Neural progenitor cell (in vitro differentiated cells): Measurements from ENCODE around the gene LRRC53. TPM values are rescaled to one million over a fixed set of nuclear protein-coding genes. Genes with fewer than 3 reads are reported as not detected.

Experiments used
- DNase-seq: peaks from one replicate; pipeline ENCODE4 v3.0.0-alpha.2; 2016; ENCODE audit warnings: low spot score
- H2AFZ ChIP-seq: fragments of 200-600 bp; sonication (generic); replicated peaks from 2 replicates; pipeline ENCODE4 v1.6.1; 2016; ENCODE audit warnings: antibody characterized with exemption
- H3F3A ChIP-seq: fragments of 200-600 bp; sonication (generic); 2 replicates; pipeline ENCODE4 v1.6.1; 2016; ENCODE audit warnings: antibody characterized with exemption, low read depth
- H3K27ac ChIP-seq: fragments of 200-600 bp; sonication (generic); 2 replicates; pipeline ENCODE4 v1.5.1; 2016; ENCODE audit warnings: mild to moderate bottlenecking
- H3K27me3 ChIP-seq: fragments of 200-600 bp; sonication (generic); 2 replicates; pipeline ENCODE4 v1.6.1; 2016; ENCODE audit warnings: mild to moderate bottlenecking, moderate library complexity
- H3K36me3 ChIP-seq: fragments of 200-600 bp; sonication (generic); 2 replicates; pipeline ENCODE4 v1.5.1; 2016
- H3K4me1 ChIP-seq: fragments of 200-600 bp; sonication (generic); 2 replicates; pipeline ENCODE4 v1.6.1; 2016; ENCODE audit warnings: mixed run types
- H3K4me2 ChIP-seq: fragments of 200-600 bp; sonication (generic); 2 replicates; pipeline ENCODE4 v1.6.1; 2016
- H3K4me3 ChIP-seq: fragments of 200-600 bp; sonication (generic); 2 replicates; pipeline ENCODE4 v1.5.1; 2016
- H3K79me2 ChIP-seq: fragments of 200-600 bp; sonication (generic); 2 replicates; pipeline ENCODE4 v1.6.1; 2016; ENCODE audit warnings: low read depth
- H3K9ac ChIP-seq: fragments of 200-600 bp; sonication (generic); 2 replicates; pipeline ENCODE4 v1.6.1; 2016
- H3K9me3 ChIP-seq: fragments of 200-600 bp; sonication (generic); 2 replicates; pipeline ENCODE4 v1.5.1; 2016; ENCODE audit warnings: low read depth
- H4K20me1 ChIP-seq: fragments of 200-600 bp; sonication (generic); 2 replicates; pipeline ENCODE4 v1.6.1; 2016; ENCODE audit warnings: low read depth
- H3K27ac Mint-ChIP-seq: 3 replicates; pipeline ENCODE4 v1.8.0; 2021; ENCODE audit warnings: mixed read lengths
- H3K27me3 Mint-ChIP-seq: 2 replicates; pipeline ENCODE4 v1.8.0; 2022; ENCODE audit warnings: low read depth, mild to moderate bottlenecking, inconsistent platforms, moderate library complexity, mixed read lengths; ENCODE audit not compliant: insufficient read depth
- H3K36me3 Mint-ChIP-seq: 3 replicates; pipeline ENCODE4 v1.8.0; 2021; ENCODE audit warnings: mixed read lengths
- H3K4me1 Mint-ChIP-seq: 3 replicates; pipeline ENCODE4 v1.8.0; 2021; ENCODE audit warnings: mixed read lengths
- H3K4me3 Mint-ChIP-seq: 3 replicates; pipeline ENCODE4 v1.8.0; 2021; ENCODE audit warnings: mild to moderate bottlenecking, moderate library complexity, mixed read lengths
- H3K9me3 Mint-ChIP-seq: 3 replicates; pipeline ENCODE4 v1.8.0; 2020; ENCODE audit warnings: mixed read lengths
- EZH2 ChIP-seq: fragments of 200-600 bp; sonication (generic); IDR thresholded peaks from 2 replicates; pipeline ENCODE4 v1.6.1; 2017; ENCODE audit warnings: antibody characterized with exemption, mild to moderate bottlenecking, moderate library complexity
- EZH2phosphoT487 ChIP-seq: fragments of 200-600 bp; sonication (generic); IDR thresholded peaks from 2 replicates; pipeline ENCODE4 v1.6.1; 2017; ENCODE audit warnings: antibody characterized with exemption
- total RNA-seq: library from RNA; depleted of rRNA; stranded (reverse); fragments of >200 nt; gene quantifications from 2 replicates; pipeline ENCODE4 v1.2.3, GENCODE V29; 2015; ENCODE audit warnings: low replicate concordance
- TF ChIP-seq, protein P1 (sequence below): fragments of 200-600 bp; sonication (generic); IDR thresholded peaks from 2 replicates; pipeline ENCODE4 v1.5.1; 2017; ENCODE audit warnings: antibody characterized with exemption, mild to moderate bottlenecking

LRRC53 gene
- total RNA-seq, 1 donor from 2014 or later, result not detected

DNA sequence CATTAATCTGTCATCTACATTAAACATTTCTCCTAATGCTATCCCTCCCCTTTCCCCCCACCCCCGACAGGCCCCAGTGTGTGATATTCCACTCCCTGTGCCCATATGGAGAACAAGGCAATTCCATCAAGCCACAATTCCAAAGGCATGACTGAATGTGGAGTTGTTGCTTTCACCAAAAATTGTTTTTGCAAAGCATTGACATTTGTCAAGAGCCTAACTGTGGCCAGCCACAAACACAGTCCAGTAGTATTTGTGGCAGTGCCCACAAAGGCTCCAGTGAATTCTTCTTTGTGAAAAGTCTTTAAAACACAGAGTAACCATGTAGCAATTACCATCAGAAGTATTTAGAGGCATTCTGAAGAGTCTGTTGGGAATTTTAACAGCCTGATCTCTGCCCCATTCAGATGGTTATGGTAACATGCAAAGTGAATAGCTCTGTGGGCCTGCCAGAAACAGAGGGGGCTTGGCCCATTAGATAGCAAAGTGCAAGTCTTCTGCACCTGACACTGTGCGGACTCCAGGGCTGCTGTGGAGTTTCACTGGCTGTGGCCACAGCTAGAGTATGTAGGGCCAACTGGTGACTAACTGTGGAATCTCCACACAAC lies 11.6 kb upstream of the LRRC53 start:
- H3K9me3 Mint-ChIP-seq, result no peaks in the 10 kb centered on the region
- H2AFZ ChIP-seq, result no peak overlapping the region
- no peak overlapping the region for H3K27ac ChIP-seq
- H3K4me3 Mint-ChIP-seq, result no peak overlapping the region
- H3K27me3 Mint-ChIP-seq, result no peaks in the 10 kb centered on the region
- H3K27me3 ChIP-seq, result no peaks in the 10 kb centered on the region
- H3K4me3 ChIP-seq, result no peak overlapping the region
- peaks cover 11% of the 10 kb centered on the region for H3K4me1 ChIP-seq
- no peaks in the 10 kb centered on the region for H3K36me3 Mint-ChIP-seq
- H3K9ac ChIP-seq, result no peak overlapping the region
- TF ChIP-seq EZH2phosphoT487 (no peak), EZH2 (no peak)
- TF ChIP-seq, protein P1, sequence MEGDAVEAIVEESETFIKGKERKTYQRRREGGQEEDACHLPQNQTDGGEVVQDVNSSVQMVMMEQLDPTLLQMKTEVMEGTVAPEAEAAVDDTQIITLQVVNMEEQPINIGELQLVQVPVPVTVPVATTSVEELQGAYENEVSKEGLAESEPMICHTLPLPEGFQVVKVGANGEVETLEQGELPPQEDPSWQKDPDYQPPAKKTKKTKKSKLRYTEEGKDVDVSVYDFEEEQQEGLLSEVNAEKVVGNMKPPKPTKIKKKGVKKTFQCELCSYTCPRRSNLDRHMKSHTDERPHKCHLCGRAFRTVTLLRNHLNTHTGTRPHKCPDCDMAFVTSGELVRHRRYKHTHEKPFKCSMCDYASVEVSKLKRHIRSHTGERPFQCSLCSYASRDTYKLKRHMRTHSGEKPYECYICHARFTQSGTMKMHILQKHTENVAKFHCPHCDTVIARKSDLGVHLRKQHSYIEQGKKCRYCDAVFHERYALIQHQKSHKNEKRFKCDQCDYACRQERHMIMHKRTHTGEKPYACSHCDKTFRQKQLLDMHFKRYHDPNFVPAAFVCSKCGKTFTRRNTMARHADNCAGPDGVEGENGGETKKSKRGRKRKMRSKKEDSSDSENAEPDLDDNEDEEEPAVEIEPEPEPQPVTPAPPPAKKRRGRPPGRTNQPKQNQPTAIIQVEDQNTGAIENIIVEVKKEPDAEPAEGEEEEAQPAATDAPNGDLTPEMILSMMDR, result no peak
- H3K4me2 ChIP-seq, result no peak overlapping the region
- H3K9me3 ChIP-seq, result no peaks in the 10 kb centered on the region
- H3K4me1 Mint-ChIP-seq, result peaks cover 38% of the 10 kb centered on the region
- no peaks in the 10 kb centered on the region for H3K79me2 ChIP-seq
- DNase-seq, result no peak
- no peaks in the 10 kb centered on the region for H3F3A ChIP-seq
- no peaks in the 10 kb centered on the region for H4K20me1 ChIP-seq
- no peaks in the 10 kb centered on the region for H3K36me3 ChIP-seq
- H3K27ac Mint-ChIP-seq, result no peak overlapping the region

DNA sequence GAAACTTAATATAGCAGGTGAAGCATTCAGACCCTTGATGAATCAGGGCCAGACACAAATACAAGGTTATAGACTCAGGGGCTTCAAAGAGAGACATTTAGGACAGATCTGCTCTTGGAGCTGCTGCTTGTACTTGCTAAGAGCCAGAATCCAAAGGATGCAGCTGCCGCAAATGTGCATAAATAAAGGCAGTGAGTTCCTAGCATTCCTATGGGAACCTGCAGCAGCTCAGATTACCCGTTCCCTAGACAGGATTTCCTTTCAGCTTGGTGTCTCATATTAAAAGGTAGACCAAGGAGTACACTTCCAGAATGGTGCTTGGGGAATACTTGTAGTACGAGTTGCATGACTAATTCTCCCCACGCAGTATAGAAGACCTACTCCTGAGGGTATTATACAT lies 9.7 kb upstream of the LRRC53 start:
- Mint-ChIP-seq H3K4me1 (peaks cover 35% of the 10 kb centered on the region), H3K9me3 (no peaks in the 10 kb centered on the region), H3K27ac (peak overlapping the region; percentile 46), H3K36me3 (no peaks in the 10 kb centered on the region), H3K4me3 (no peak overlapping the region), H3K27me3 (no peaks in the 10 kb centered on the region)
- Histone ChIP-seq H3K4me2 (peak overlapping the region; percentile 51), H2AFZ (peak overlapping the region; percentile 82), H4K20me1 (no peaks in the 10 kb centered on the region), H3F3A (no peaks in the 10 kb centered on the region), H3K36me3 (no peaks in the 10 kb centered on the region), H3K4me1 (peaks cover 11% of the 10 kb centered on the region), H3K9ac (no peak overlapping the region), H3K9me3 (no peaks in the 10 kb centered on the region), H3K27ac (no peak overlapping the region), H3K79me2 (no peaks in the 10 kb centered on the region), H3K27me3 (no peaks in the 10 kb centered on the region), H3K4me3 (no peak overlapping the region)
- no peak for TF ChIP-seq EZH2
- TF ChIP-seq EZH2phosphoT487, result no peak
- TF ChIP-seq, protein P1, result no peak
- peak; percentile 70 for DNase-seq

DNA sequence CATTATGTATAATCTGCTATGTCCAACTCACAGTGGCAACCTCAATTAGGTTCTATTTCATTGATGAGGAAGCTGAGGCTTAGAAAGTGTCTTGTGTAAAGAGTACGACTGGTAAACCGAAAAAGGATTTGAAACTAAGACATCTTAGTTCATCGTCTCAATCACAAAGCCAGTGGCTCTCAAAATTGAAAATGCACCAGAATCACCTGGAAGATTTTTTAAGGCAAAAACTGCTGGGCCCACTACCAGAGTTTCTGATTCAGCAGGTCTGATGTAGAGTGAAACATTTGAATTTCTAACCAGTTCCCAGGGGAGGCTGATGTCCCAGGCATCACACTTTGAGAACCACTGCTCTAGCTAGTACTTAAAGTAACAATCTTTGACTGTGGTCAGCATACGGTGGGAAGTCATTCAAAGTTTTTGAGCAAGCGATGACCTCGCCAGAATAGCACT lies 5.2 kb upstream of the LRRC53 start:
- Mint-ChIP-seq H3K4me3 (no peak overlapping the region), H3K4me1 (peaks cover 21% of the 10 kb centered on the region), H3K27me3 (no peaks in the 10 kb centered on the region), H3K9me3 (no peaks in the 10 kb centered on the region), H3K27ac (no peak overlapping the region), H3K36me3 (no peaks in the 10 kb centered on the region)
- H3K79me2 ChIP-seq, result no peaks in the 10 kb centered on the region
- H3K4me3 ChIP-seq, result no peak overlapping the region
- no peak overlapping the region for H3K27ac ChIP-seq
- H4K20me1 ChIP-seq, result no peaks in the 10 kb centered on the region
- no peak overlapping the region for H3K9ac ChIP-seq
- TF ChIP-seq EZH2phosphoT487, result no peak
- TF ChIP-seq EZH2, result no peak
- TF ChIP-seq, protein P1, result no peak
- no peaks in the 10 kb centered on the region for H3F3A ChIP-seq
- H2AFZ ChIP-seq, result no peak overlapping the region
- DNase-seq, result no peak
- peaks cover 18% of the 10 kb centered on the region for H3K4me1 ChIP-seq
- no peaks in the 10 kb centered on the region for H3K9me3 ChIP-seq
- no peaks in the 10 kb centered on the region for H3K27me3 ChIP-seq
- H3K4me2 ChIP-seq, result no peak overlapping the region
- H3K36me3 ChIP-seq, result no peaks in the 10 kb centered on the region
